ENCODE results near the gene RPTOR. TPM values are rescaled to one million over a fixed set of nuclear protein-coding genes. Genes with fewer than 3 reads are reported as not detected.

RPTOR gene
- polyA plus RNA-seq, 1 donor from 2014 or later, result 8.0 TPM

GRCh38 chr17:80782536-80783427 lies 238.1 kb downstream of the RPTOR start:
- H3K9me3 ChIP-seq (ENCODE audit: low read length), result no peaks in the 10 kb centered on the region
- H3K9ac ChIP-seq (ENCODE audit: low read length), result no peak overlapping the region
- H4K20me1 ChIP-seq (ENCODE audit: insufficient read depth), result no peaks in the 10 kb centered on the region
- no peaks in the 10 kb centered on the region for H3F3A ChIP-seq (ENCODE audit: insufficient read depth, low read length, poor library complexity, severe bottlenecking)
- no peak for TF ChIP-seq EP300 (conservative IDR thresholded peaks at IDR 0.05; ENCODE audit: poor library complexity, severe bottlenecking)
- no peak for TF ChIP-seq CTCF (IDR thresholded peaks at IDR 0.05; ENCODE audit: poor library complexity, severe bottlenecking)
- TF ChIP-seq POLR2AphosphoS5 (IDR thresholded peaks at IDR 0.05), result no peak
- no peaks in the 10 kb centered on the region for H3K9me2 ChIP-seq (ENCODE audit: insufficient read depth, low read length)
- no peak overlapping the region for H2AFZ ChIP-seq (ENCODE audit: low read depth, low read length)
- H3K79me2 ChIP-seq (replicated peaks; ENCODE audit: insufficient read depth, low read length), result no peaks in the 10 kb centered on the region
- H3K27me3 ChIP-seq (ENCODE audit: insufficient read depth, low read depth, low read length), result no peaks in the 10 kb centered on the region
- H3K36me3 ChIP-seq (ENCODE audit: insufficient read depth, low read length), result no peaks in the 10 kb centered on the region
- no peak overlapping the region for H3K27ac ChIP-seq (ENCODE audit: low read length)
- H3K4me3 ChIP-seq (ENCODE audit: low read length), result no peak overlapping the region
- H3K4me2 ChIP-seq (ENCODE audit: low read length), result no peak overlapping the region

DNA sequence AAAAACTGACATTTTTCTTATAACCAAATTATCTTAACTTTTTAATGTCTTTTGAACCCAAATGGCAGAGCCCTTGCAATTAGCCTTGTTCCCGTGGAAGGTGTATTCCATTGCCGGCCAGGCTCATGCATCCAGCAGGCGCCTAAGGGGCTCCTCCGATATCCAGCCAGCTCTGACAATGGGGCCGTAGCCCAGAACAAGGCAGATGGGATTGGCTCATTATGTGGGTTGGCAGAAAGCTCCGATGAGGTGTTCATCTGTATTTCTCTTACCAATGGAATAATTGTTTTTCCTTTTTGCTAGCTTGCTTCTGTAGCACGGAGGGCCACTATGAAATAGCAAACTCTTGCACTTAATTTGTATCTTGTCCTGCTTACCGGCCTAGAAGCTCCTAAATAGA lies 238.8 kb downstream of the RPTOR start:
- Histone ChIP-seq H3K36me3 (ENCODE audit: insufficient read depth, low read length) (no peaks in the 10 kb centered on the region), H3K27me3 (ENCODE audit: insufficient read depth, low read depth, low read length) (no peaks in the 10 kb centered on the region), H4K20me1 (ENCODE audit: insufficient read depth) (no peaks in the 10 kb centered on the region), H3K79me2 (replicated peaks; ENCODE audit: insufficient read depth, low read length) (no peaks in the 10 kb centered on the region), H3K9ac (ENCODE audit: low read length) (no peak overlapping the region), H3K9me3 (ENCODE audit: low read length) (no peaks in the 10 kb centered on the region), H2AFZ (ENCODE audit: low read depth, low read length) (no peak overlapping the region), H3F3A (ENCODE audit: insufficient read depth, low read length, poor library complexity, severe bottlenecking) (no peaks in the 10 kb centered on the region), H3K4me3 (ENCODE audit: low read length) (no peak overlapping the region), H3K27ac (ENCODE audit: low read length) (no peak overlapping the region), H3K9me2 (ENCODE audit: insufficient read depth, low read length) (no peaks in the 10 kb centered on the region), H3K4me2 (ENCODE audit: low read length) (no peak overlapping the region)
- TF ChIP-seq CTCF (IDR thresholded peaks at IDR 0.05; ENCODE audit: poor library complexity, severe bottlenecking) (no peak), MXI1 (conservative IDR thresholded peaks at IDR 0.05; ENCODE audit: poor library complexity, severe bottlenecking) (no peak), REST (IDR thresholded peaks at IDR 0.05; ENCODE audit: borderline replicate concordance) (no peak)
